GM12864 (cell line): ENCODE data around the gene KRTAP6-3.

ENCODE experiments used
- DNase-seq: peaks from one replicate; pipeline ENCODE4 v3.0.0-alpha.2; 2011; ENCODE audit warnings: low read depth
- H3K4me3 ChIP-seq: 2 replicates; pipeline ENCODE4 v1.5.1; 2011; ENCODE audit warnings: mild to moderate bottlenecking, low read depth, low read length, control low read depth
- CTCF ChIP-seq: IDR thresholded peaks from 2 replicates; pipeline ENCODE4 v1.5.1; 2011; ENCODE audit warnings: low read depth, mild to moderate bottlenecking, moderate library complexity, low read length, control low read depth, inconsistent platforms; ENCODE audit errors: missing control alignments

KRTAP6-3 gene

DNA sequence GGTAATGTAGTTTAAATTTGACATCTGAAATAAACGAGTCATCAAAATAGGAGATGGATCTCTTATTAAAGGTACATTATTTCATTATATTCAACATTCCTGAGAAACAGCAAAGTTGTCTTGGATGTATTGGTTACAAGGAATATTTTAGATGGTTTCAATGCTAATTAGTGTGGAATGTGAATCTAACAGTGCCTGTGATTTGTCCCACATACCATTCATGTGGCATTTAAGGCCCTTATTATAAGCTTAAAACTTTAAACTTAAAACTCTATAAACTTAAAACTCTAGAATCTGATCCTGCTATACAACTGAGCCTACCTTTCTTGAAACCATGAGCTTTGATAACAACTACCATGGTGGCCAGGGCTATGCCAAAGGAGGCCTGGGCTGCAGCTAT is 8.5 kb downstream of the KRTAP6-3 start, which contains the start of gene KRTAP22-1:
Gene KRTAP22-1, plus strand, starts transcription at position 301 of the 400 bp plus-strand sequence.
- H3K4me3 ChIP-seq = no peak within 1 kb of the TSS
- TF ChIP-seq CTCF = no peak
- no peak for DNase-seq

GRCh38 chr21:30605968-30606367 is 13.7 kb downstream of the KRTAP6-3 start:
- no peak for TF ChIP-seq CTCF
- no peak overlapping the region for H3K4me3 ChIP-seq
- no peak for DNase-seq

GRCh38 chr21:30612132-30612531 is 19.9 kb downstream of the KRTAP6-3 start:
- no peak for TF ChIP-seq CTCF
- no peak for DNase-seq

GRCh38 chr21:30613836-30614235 is 21.6 kb downstream of the KRTAP6-3 start, which contains the start of gene KRTAP6-1:
KRTAP6-1 (minus strand) TSS chr21:30613930; CDS start chr21:30613904, 26 bp downstream.
- DNase-seq = no peak
- no peak within 1 kb of the TSS for H3K4me3 ChIP-seq
- TF ChIP-seq CTCF = no peak

More at GRCh38 chr21:30612132-30612531, 19.9 kb downstream of the KRTAP6-3 start:
- no peak overlapping the region for H3K4me3 ChIP-seq

GRCh38 chr21:30615199-30615598 is 23.0 kb downstream of the KRTAP6-3 start:
- no peak for DNase-seq
- no peak for TF ChIP-seq CTCF
- H3K4me3 ChIP-seq = no peak overlapping the region

GRCh38 chr21:30616125-30616524 is 23.9 kb downstream of the KRTAP6-3 start, which contains the start of gene KRTAP20-1:
KRTAP20-1 (plus strand) TSS chr21:30616425; CDS start chr21:30616455, 30 bp downstream.
- TF ChIP-seq CTCF = no peak
- H3K4me3 ChIP-seq = no peak within 1 kb of the TSS
- no peak for DNase-seq

- TF ChIP-seq CTCF = no peak
- DNase-seq = no peak
These were observed 27.8 kb downstream of the KRTAP6-3 start for GRCh38 chr21:30620080-30620479.

More at GRCh38 chr21:30620080-30620479, 27.8 kb downstream of the KRTAP6-3 start:
- no peak overlapping the region for H3K4me3 ChIP-seq
